ENCODE measurements around the gene NOC3L.
"Not testable (repeated sequence)": the region's sequence is repeated elsewhere in the genome, so short reads cannot be mapped to it uniquely, and the experiment has no call there.

NOC3L gene

DNA sequence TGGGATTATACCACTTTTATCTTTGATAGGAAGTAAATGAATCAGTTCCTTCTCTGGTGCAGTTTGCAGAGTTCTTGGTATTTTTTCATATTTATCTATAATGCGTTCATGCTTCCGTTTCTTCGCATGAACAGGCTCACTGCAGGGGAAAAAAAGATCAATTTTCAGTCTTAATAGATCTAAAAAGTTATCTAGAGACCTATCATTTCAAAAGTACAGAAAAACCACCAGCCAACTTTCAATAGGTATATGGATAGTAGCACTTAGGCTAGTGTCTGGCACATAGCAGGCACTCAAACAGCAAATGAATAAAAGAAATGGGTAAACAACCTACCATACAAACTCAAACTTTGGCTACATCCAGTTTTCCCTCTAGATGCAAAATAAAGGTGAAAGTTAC is 5.5 kb downstream of the NOC3L start:
- Histone ChIP-seq H3K27ac (ENCODE audit: low read depth, low read length) (no peak overlapping the region), H3K36me3 (ENCODE audit: insufficient read depth, low read length) (peaks cover 20% of the 10 kb centered on the region), H3K27me3 (ENCODE audit: control insufficient read depth in 1 of 2, insufficient read depth in 2 of 2, low read length in 2 of 2) (no peaks in the 10 kb centered on the region), H3K4me1 (ENCODE audit: insufficient read depth, low read length) (peaks cover 12% of the 10 kb centered on the region), H3K9me3 (ENCODE audit: low read length) (no peaks in the 10 kb centered on the region), H3K9ac (ENCODE audit: low read length) (no peak overlapping the region), H3K4me3 (ENCODE audit: low read depth in 1 of 2, low read length in 2 of 2) (no peak overlapping the region)

DNA sequence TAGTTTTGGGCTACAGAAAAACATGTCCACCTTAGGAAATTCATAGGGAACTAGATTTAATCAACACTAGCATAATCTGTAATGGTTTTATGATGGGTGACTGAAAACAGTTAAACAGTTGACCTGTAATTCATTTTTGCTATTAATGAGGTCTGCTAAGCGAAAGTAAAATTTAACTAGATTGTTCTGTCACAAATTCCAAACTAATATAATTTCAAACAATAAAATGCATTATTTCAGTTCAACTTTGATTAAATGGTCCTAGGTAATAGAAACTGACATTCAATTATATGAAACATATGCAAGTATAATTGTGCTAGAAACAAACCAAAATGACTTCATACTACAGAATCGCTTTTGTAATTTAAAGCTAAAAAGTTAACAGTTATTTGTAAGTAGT is 6.9 kb downstream of the NOC3L start:
- no peaks in the 10 kb centered on the region for H3K4me1 ChIP-seq (ENCODE audit: insufficient read depth, low read length)
- H3K4me3 ChIP-seq (ENCODE audit: low read depth in 1 of 2, low read length in 2 of 2): no peak overlapping the region
- H3K27me3 ChIP-seq (ENCODE audit: control insufficient read depth in 1 of 2, insufficient read depth in 2 of 2, low read length in 2 of 2): no peaks in the 10 kb centered on the region
- H3K9me3 ChIP-seq (ENCODE audit: low read length): no peaks in the 10 kb centered on the region
- no peak overlapping the region for H3K9ac ChIP-seq (ENCODE audit: low read length)
- H3K27ac ChIP-seq (ENCODE audit: low read depth, low read length): no peak overlapping the region
- H3K36me3 ChIP-seq (ENCODE audit: insufficient read depth, low read length): peaks cover 26% of the 10 kb centered on the region

DNA sequence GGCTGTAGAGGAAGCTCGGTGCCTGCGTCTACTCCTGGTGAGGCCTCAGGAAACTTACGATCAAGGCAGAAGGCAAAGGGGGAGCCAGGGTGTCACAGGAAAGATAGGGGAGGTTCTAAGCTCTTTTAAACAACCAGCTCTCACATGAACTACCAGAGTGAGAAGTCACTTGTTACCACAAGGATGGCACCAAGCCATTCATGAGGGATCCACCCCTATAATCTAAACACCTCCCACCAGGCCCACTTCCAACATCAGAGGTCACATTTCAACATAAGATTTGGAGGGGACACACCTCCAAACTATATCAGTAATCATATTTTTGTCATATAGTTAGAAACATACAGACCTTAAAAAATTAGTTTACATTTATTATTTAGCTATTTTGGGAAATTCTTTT is 9.4 kb downstream of the NOC3L start:
- H3K4me3 ChIP-seq (ENCODE audit: low read depth in 1 of 2, low read length in 2 of 2): no peak overlapping the region
- no peak overlapping the region for H3K27ac ChIP-seq (ENCODE audit: low read depth, low read length)
- H3K27me3 ChIP-seq (ENCODE audit: control insufficient read depth in 1 of 2, insufficient read depth in 2 of 2, low read length in 2 of 2): no peaks in the 10 kb centered on the region
- no peaks in the 10 kb centered on the region for H3K9me3 ChIP-seq (ENCODE audit: low read length)
- peaks cover 41% of the 10 kb centered on the region for H3K36me3 ChIP-seq (ENCODE audit: insufficient read depth, low read length)
- H3K9ac ChIP-seq (ENCODE audit: low read length): no peak overlapping the region
- no peaks in the 10 kb centered on the region for H3K4me1 ChIP-seq (ENCODE audit: insufficient read depth, low read length)

DNA sequence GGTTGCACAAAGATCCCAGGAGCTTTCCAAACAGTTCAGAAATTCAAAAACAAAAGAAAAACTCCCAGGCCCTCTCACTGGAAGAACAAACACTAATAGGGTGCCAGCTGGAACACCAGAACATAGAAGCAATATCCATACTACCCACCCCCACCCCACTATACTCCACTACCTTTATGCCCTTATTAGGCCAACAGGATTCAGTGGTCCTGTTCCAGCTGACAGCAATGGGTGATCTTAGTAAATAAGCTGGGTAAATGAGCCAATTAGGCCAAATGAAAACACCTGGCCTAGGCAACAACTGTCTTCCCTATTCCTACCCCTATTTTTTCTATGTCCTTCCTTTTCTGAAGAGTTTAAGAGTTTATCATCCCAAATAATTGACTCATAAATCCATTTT is 11.7 kb downstream of the NOC3L start:
- no peaks in the 10 kb centered on the region for H3K9me3 ChIP-seq (ENCODE audit: low read length)
- no peaks in the 10 kb centered on the region for H3K4me1 ChIP-seq (ENCODE audit: insufficient read depth, low read length)
- H3K9ac ChIP-seq (ENCODE audit: low read length): no peak overlapping the region
- H3K36me3 ChIP-seq (ENCODE audit: insufficient read depth, low read length): peaks cover 21% of the 10 kb centered on the region
- no peak overlapping the region for H3K27ac ChIP-seq (ENCODE audit: low read depth, low read length)
- no peak overlapping the region for H3K4me3 ChIP-seq (ENCODE audit: low read depth in 1 of 2, low read length in 2 of 2)
- no peaks in the 10 kb centered on the region for H3K27me3 ChIP-seq (ENCODE audit: control insufficient read depth in 1 of 2, insufficient read depth in 2 of 2, low read length in 2 of 2)

DNA sequence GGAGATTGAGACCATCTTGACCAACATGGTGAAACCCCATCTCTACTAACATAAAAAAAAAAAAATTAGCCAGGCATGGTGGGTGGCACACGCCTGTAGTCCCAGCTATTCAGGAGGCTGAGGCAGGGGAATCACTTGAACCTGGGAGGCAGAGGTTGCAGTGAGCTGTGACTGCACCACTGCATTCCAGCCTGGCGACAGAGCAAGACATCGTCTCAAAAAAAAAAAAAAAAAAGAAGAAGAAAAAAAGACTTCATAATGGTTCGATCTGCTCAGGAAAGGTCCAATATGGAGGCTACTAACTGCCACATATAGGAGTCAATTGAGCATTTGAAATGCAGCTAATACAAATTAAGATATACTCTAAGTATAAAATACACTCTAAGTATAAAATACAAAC is 12.2 kb downstream of the NOC3L start:
- peaks cover 21% of the 10 kb centered on the region for H3K36me3 ChIP-seq (ENCODE audit: insufficient read depth, low read length)
- not testable (repeated sequence) for H3K4me1 ChIP-seq (ENCODE audit: insufficient read depth, low read length); H3K9ac ChIP-seq (ENCODE audit: low read length); H3K27me3 ChIP-seq (ENCODE audit: control insufficient read depth in 1 of 2, insufficient read depth in 2 of 2, low read length in 2 of 2); H3K4me3 ChIP-seq (ENCODE audit: low read depth in 1 of 2, low read length in 2 of 2); H3K27ac ChIP-seq (ENCODE audit: low read depth, low read length); H3K9me3 ChIP-seq (ENCODE audit: low read length)

DNA sequence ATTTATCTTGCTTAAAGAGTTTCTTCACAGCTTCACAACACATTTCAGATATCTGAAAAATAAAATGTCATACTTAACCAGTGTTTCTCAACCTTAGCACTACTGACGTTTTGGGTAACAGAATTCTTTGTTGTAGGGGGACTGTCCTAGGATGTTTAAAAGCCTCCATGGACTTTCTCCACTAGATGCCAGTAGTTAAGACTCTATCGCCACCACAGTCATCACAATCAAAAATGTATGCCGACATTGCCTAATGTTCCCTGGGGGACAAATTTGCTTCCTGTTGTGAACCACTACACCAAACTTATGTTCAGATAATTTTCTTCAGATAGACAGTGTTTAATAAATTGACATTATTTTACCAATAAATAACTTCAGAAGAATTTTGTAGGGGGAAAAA is 13.4 kb downstream of the NOC3L start:
- Histone ChIP-seq H3K27ac (ENCODE audit: low read depth, low read length) (no peak overlapping the region), H3K27me3 (ENCODE audit: control insufficient read depth in 1 of 2, insufficient read depth in 2 of 2, low read length in 2 of 2) (no peaks in the 10 kb centered on the region), H3K9ac (ENCODE audit: low read length) (no peak overlapping the region), H3K4me1 (ENCODE audit: insufficient read depth, low read length) (no peaks in the 10 kb centered on the region), H3K4me3 (ENCODE audit: low read depth in 1 of 2, low read length in 2 of 2) (no peak overlapping the region), H3K9me3 (ENCODE audit: low read length) (no peaks in the 10 kb centered on the region), H3K36me3 (ENCODE audit: insufficient read depth, low read length) (peaks cover 29% of the 10 kb centered on the region)

DNA sequence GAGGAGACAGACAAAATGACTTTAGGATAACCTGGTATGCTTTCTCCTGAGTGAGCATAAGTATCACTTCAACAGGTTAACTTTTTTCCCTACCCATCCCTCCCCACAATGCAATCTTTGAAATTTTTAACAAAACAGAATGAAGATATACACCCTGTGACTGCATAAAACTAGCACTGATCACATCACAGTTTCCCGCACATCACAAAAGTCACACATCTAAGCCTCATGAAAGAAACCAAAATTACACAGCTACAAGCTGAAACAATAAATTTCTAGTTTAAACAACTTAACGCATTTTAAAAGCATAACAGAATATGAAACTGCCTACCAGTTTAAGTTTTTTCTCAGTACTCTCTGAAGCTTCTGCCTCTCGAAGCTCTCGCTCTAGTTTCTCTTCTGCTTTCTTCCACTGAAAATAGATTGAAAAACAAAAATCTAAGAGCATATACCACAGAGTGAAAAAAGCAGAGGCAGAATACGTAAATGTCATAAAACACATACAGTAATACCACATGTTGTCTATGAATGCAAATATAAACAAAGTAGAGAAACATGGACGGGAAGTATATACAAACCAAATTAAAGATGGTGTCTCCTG is 18.1 kb downstream of the NOC3L start:
- H3K9ac ChIP-seq (ENCODE audit: low read length): no peak overlapping the region
- H3K4me1 ChIP-seq (ENCODE audit: insufficient read depth, low read length): no peaks in the 10 kb centered on the region
- no peaks in the 10 kb centered on the region for H3K27me3 ChIP-seq (ENCODE audit: control insufficient read depth in 1 of 2, insufficient read depth in 2 of 2, low read length in 2 of 2)
- H3K36me3 ChIP-seq (ENCODE audit: insufficient read depth, low read length): peaks cover 39% of the 10 kb centered on the region
- H3K4me3 ChIP-seq (ENCODE audit: low read depth in 1 of 2, low read length in 2 of 2): no peak overlapping the region
- no peak overlapping the region for H3K27ac ChIP-seq (ENCODE audit: low read depth, low read length)
- no peaks in the 10 kb centered on the region for H3K9me3 ChIP-seq (ENCODE audit: low read length)

DNA sequence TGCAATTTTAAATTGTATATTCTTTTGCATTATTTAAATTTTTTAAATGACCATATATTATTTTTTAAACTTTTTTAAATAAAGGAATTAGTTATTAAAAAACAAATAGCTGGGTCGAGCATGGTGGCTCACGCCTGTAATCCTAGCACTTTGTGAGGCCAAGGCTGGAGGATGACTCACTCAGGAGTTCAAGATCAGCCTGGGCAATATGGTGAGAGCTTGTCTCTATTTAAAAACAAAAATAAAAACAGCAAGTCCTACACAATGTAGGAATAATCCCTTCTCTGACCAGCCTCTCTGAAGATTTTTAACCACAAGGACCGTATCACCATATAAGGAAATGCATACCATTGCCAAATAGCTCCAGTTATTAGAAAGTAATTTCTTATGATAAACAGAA is 19.6 kb downstream of the NOC3L start:
- Histone ChIP-seq H3K27ac (ENCODE audit: low read depth, low read length) (no peak overlapping the region), H3K4me3 (ENCODE audit: low read depth in 1 of 2, low read length in 2 of 2) (no peak overlapping the region), H3K27me3 (ENCODE audit: control insufficient read depth in 1 of 2, insufficient read depth in 2 of 2, low read length in 2 of 2) (no peaks in the 10 kb centered on the region), H3K4me1 (ENCODE audit: insufficient read depth, low read length) (no peaks in the 10 kb centered on the region), H3K9me3 (ENCODE audit: low read length) (no peaks in the 10 kb centered on the region), H3K9ac (ENCODE audit: low read length) (no peak overlapping the region), H3K36me3 (ENCODE audit: insufficient read depth, low read length) (peaks cover 37% of the 10 kb centered on the region)

DNA sequence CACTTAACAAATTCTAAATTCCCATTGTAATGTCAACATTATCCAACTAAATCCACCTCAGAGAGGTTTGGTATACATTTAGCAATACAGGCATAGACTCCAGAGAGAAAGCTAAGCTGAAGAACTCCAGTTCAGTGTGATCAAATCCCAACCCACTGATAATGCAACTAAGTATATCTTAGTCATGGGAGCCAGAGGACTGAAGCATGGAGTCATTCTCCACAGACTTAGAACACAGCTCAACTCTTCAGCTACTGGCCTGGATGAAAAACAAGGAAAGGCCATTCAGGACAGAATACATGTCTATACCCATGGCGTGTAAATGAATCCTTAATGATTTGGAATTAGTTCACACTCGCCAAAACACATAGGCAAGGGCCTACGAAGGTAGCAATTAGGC is 27.9 kb downstream of the NOC3L start:
- no peaks in the 10 kb centered on the region for H3K4me1 ChIP-seq (ENCODE audit: insufficient read depth, low read length)
- H3K27me3 ChIP-seq (ENCODE audit: control insufficient read depth in 1 of 2, insufficient read depth in 2 of 2, low read length in 2 of 2): no peaks in the 10 kb centered on the region
- no peaks in the 10 kb centered on the region for H3K9me3 ChIP-seq (ENCODE audit: low read length)
- H3K36me3 ChIP-seq (ENCODE audit: insufficient read depth, low read length): peaks cover 33% of the 10 kb centered on the region
- H3K4me3 ChIP-seq (ENCODE audit: low read depth in 1 of 2, low read length in 2 of 2): no peak overlapping the region
- no peak overlapping the region for H3K9ac ChIP-seq (ENCODE audit: low read length)
- H3K27ac ChIP-seq (ENCODE audit: low read depth, low read length): no peak overlapping the region

DNA sequence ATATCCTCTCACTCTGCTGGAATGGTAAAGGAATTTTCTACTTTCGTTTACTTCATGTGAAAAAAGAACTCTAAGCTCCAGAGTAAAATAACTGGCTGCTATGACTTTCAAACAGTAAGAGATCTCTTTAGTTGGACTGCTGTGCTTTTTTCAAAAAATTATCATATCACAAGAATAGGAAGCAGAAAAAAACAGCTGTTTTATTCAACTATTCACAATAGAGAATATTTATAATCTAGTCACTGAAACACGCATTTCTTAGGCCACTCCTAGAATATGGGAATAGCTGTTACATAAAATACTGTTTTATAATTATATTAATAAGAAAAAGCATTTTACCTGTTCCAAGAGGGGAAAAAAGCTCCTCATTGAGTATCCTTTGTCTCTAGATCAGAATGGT is 29.7 kb downstream of the NOC3L start:
- no peak overlapping the region for H3K27ac ChIP-seq (ENCODE audit: low read depth, low read length)
- peaks cover 24% of the 10 kb centered on the region for H3K36me3 ChIP-seq (ENCODE audit: insufficient read depth, low read length)
- no peak overlapping the region for H3K4me3 ChIP-seq (ENCODE audit: low read depth in 1 of 2, low read length in 2 of 2)
- H3K9me3 ChIP-seq (ENCODE audit: low read length): no peaks in the 10 kb centered on the region
- H3K27me3 ChIP-seq (ENCODE audit: control insufficient read depth in 1 of 2, insufficient read depth in 2 of 2, low read length in 2 of 2): no peaks in the 10 kb centered on the region
- H3K9ac ChIP-seq (ENCODE audit: low read length): no peak overlapping the region
- H3K4me1 ChIP-seq (ENCODE audit: insufficient read depth, low read length): no peaks in the 10 kb centered on the region

DNA sequence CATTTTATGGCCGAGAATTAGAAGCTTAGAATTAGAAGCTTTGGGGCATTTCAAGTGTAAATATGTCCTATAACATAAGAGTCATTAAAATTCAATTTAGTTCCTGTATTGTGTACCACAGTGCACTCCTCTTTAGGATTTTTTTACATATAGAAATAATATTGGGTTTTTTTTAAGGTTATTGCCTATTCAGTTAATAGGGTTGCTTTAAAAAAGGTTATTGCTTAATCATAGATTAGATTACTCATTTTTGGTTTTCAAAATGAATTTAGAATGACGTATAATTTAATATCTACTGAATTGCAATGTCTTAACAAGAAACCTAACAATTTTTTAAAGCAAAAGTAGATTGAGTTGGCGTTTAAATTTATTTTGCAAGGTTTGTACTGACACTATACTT is 34.1 kb downstream of the NOC3L start:
- peaks cover 6% of the 10 kb centered on the region for H3K36me3 ChIP-seq (ENCODE audit: insufficient read depth, low read length)
- no peak overlapping the region for H3K4me3 ChIP-seq (ENCODE audit: low read depth in 1 of 2, low read length in 2 of 2)
- H3K4me1 ChIP-seq (ENCODE audit: insufficient read depth, low read length): no peaks in the 10 kb centered on the region
- no peaks in the 10 kb centered on the region for H3K9me3 ChIP-seq (ENCODE audit: low read length)
- H3K27me3 ChIP-seq (ENCODE audit: control insufficient read depth in 1 of 2, insufficient read depth in 2 of 2, low read length in 2 of 2): no peaks in the 10 kb centered on the region
- H3K9ac ChIP-seq (ENCODE audit: low read length): no peak overlapping the region
- H3K27ac ChIP-seq (ENCODE audit: low read depth, low read length): no peak overlapping the region

DNA sequence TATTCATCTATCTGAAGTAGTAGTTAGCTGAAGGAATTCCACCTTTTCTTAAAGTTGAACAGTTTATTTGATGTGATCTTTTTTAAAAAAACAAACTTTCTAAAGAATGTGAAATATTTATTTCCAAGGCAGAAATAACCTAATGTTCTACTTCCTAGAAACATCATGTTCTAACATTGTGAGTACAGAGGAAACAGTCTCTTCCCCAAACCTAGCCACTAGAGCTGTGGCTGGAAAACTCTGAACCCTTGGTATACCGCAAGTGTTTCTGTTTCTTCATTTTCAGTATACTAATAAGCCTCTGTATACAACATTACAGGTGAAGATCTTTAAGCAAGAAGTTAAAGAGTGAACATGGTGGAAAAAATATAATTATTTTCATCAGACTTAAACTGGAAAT is 35.1 kb downstream of the NOC3L start:
- Histone ChIP-seq H3K9me3 (ENCODE audit: low read length) (no peaks in the 10 kb centered on the region), H3K4me1 (ENCODE audit: insufficient read depth, low read length) (no peaks in the 10 kb centered on the region), H3K4me3 (ENCODE audit: low read depth in 1 of 2, low read length in 2 of 2) (no peak overlapping the region), H3K27me3 (ENCODE audit: control insufficient read depth in 1 of 2, insufficient read depth in 2 of 2, low read length in 2 of 2) (no peaks in the 10 kb centered on the region), H3K36me3 (ENCODE audit: insufficient read depth, low read length) (peaks cover 12% of the 10 kb centered on the region), H3K27ac (ENCODE audit: low read depth, low read length) (no peak overlapping the region), H3K9ac (ENCODE audit: low read length) (no peak overlapping the region)
